GM12878 (cell line): ENCODE measurements around the gene KAT2B. TPM values are rescaled to one million over a fixed set of nuclear protein-coding genes. Genes with fewer than 3 reads are reported as not detected.

ENCODE experiments used
- ATAC-seq: fragments of 200-7000 bp; cut with Tn5 transposase; 3 replicates; pipeline ENCODE4 v1.9.1; 2020; ENCODE audit warnings: mild to moderate bottlenecking, moderate library complexity
- BruUV-seq: library from RNA; stranded (reverse); fragments of 400-500 nt; replicated peaks from 2 replicates; lab custom pipeline; 2021; lab: Mats Ljungman, UMichigan
- CTCF ChIA-PET: fragments of 300-600 bp; sonication (Branson Sonifier 250); formaldehyde crosslinking; extraction: SDS; loops from one replicate; lab custom pipeline; 2021; ENCODE audit warnings: inconsistent platforms; lab: Yijun Ruan, JAX
- POLR2A ChIA-PET: fragments of 350-600 bp; formaldehyde crosslinking; extraction: SDS; loops from one replicate; lab custom pipeline; 2021; ENCODE audit warnings: inconsistent platforms; lab: Charles Lee
- RAD21 ChIA-PET: fragments of 300-600 bp; sonication (Branson Sonifier 250); formaldehyde crosslinking; loops from one replicate; lab custom pipeline; 2023; ENCODE audit warnings: antibody characterized with exemption; ENCODE audit not compliant: unreplicated experiment; lab: Charles Lee
- SMC1A ChIA-PET: fragments of 300-600 bp; sonication (Branson Sonifier 250); formaldehyde crosslinking; loops from one replicate; lab custom pipeline; 2023; ENCODE audit not compliant: unreplicated experiment, uncharacterized antibody; lab: Charles Lee
- DNase-seq: peaks from one replicate; pipeline ENCODE4 v3.0.0-alpha.2; 2011; ENCODE audit warnings: low read depth, low spot score
- FAIRE-seq: peaks from 3 replicates; lab custom pipeline; 2011; peaks lifted over from hg19 to GRCh38; lab: Jason Lieb, UNC
- H2AFZ ChIP-seq: 2 replicates; pipeline ENCODE4 v1.6.0; 2011; ENCODE audit warnings: low read depth, low read length, control low read depth; ENCODE audit not compliant: control insufficient read depth
- H3K27ac ChIP-seq: 2 replicates; pipeline ENCODE4 v1.5.1; 2011; ENCODE audit warnings: control low read depth; ENCODE audit not compliant: control insufficient read depth, insufficient read depth
- H3K27me3 ChIP-seq, 2 experiments: replicated peaks in 1 of 2; 2 replicates each; pipeline versions ENCODE4 v1.6.0 to v1.6.1; 2011; ENCODE audit warnings: low read length in 1 of 2; ENCODE audit not compliant: control insufficient read depth in 2 of 2, insufficient read depth in 2 of 2
- H3K36me3 ChIP-seq, 2 experiments: 2 replicates each; pipeline ENCODE4 v1.5.1; 2011; ENCODE audit warnings: low read length in 1 of 2; ENCODE audit not compliant: control insufficient read depth in 2 of 2, insufficient read depth in 2 of 2
- H3K4me1 ChIP-seq: 2 replicates; pipeline ENCODE4 v1.6.1; 2011; ENCODE audit warnings: mild to moderate bottlenecking, low read length, moderate library complexity, mixed read lengths; ENCODE audit not compliant: control insufficient read depth, insufficient read depth
- H3K4me2 ChIP-seq: 2 replicates; pipeline ENCODE4 v1.6.0; 2011; ENCODE audit warnings: control low read depth; ENCODE audit not compliant: control insufficient read depth, insufficient read depth
- H3K4me3 ChIP-seq: fragments of 200-600 bp; sonication (generic); 2 replicates; pipeline ENCODE4 v1.5.1; 2016
- H3K79me2 ChIP-seq: 2 replicates; pipeline ENCODE4 v1.6.0; 2011; ENCODE audit warnings: low read length; ENCODE audit not compliant: control insufficient read depth, insufficient read depth
- H3K9ac ChIP-seq: 2 replicates; pipeline ENCODE4 v1.8.0; 2011; ENCODE audit warnings: low read length, control low read depth, mixed read lengths; ENCODE audit not compliant: control insufficient read depth, insufficient read depth
- H3K9me3 ChIP-seq: replicated peaks from 3 replicates; pipeline ENCODE4 v1.5.1; 2011; ENCODE audit warnings: mild to moderate bottlenecking, low read length; ENCODE audit not compliant: control insufficient read depth, insufficient read depth
- H4K20me1 ChIP-seq: 2 replicates; pipeline ENCODE4 v1.6.0; 2011; ENCODE audit not compliant: control insufficient read depth, insufficient read depth
- ATF7 ChIP-seq: fragments of 450-650 bp; IDR thresholded peaks from 2 replicates; pipeline ENCODE4 v1.6.1; 2016; ENCODE audit warnings: low read depth, mild to moderate bottlenecking
- BRCA1 ChIP-seq: IDR thresholded peaks from 2 replicates; pipeline ENCODE4 v1.6.1; 2011; ENCODE audit warnings: low read depth, low read length, improper control_type of control experiment
- E4F1 ChIP-seq: fragments of 450-650 bp; IDR thresholded peaks from 2 replicates; pipeline ENCODE4 v1.6.1; 2018; ENCODE audit warnings: borderline replicate concordance, mild to moderate bottlenecking; ENCODE audit not compliant: partially characterized antibody
- ELK1 ChIP-seq: IDR thresholded peaks from 2 replicates; pipeline ENCODE4 v1.6.1; 2012; ENCODE audit warnings: low read depth, low read length, improper control_type of control experiment
- FOXM1 ChIP-seq: IDR thresholded peaks from 2 replicates; pipeline ENCODE4 v1.6.1; 2012; ENCODE audit warnings: low read depth, mild to moderate bottlenecking, inconsistent platforms, low read length, moderate library complexity
- JUNB ChIP-seq: IDR thresholded peaks from 2 replicates; pipeline ENCODE4 v1.6.1; 2016; ENCODE audit warnings: antibody characterized with exemption, mild to moderate bottlenecking
- NFIC ChIP-seq: IDR thresholded peaks from 2 replicates; pipeline ENCODE4 v1.6.1; 2012; ENCODE audit warnings: low read depth, mild to moderate bottlenecking, inconsistent platforms, low read length, moderate library complexity
- NRF1 ChIP-seq: conservative IDR thresholded peaks from 2 replicates; pipeline ENCODE4 v1.6.1; 2011; ENCODE audit warnings: mild to moderate bottlenecking, low read depth, low read length, improper control_type of control experiment
- SREBF1 ChIP-seq: IDR thresholded peaks from 2 replicates; pipeline ENCODE4 v1.6.1; 2012; ENCODE audit warnings: mild to moderate bottlenecking, low read length
- SUZ12 ChIP-seq: fragments of 200-600 bp; sonication (generic); IDR thresholded peaks from one replicate; pipeline ENCODE4 v1.6.1; 2018; ENCODE audit warnings: antibody characterized with exemption, mild to moderate bottlenecking; ENCODE audit not compliant: unreplicated experiment
- TCF3 ChIP-seq: IDR thresholded peaks from 2 replicates; pipeline ENCODE4 v1.6.1; 2012; ENCODE audit warnings: low read depth, mild to moderate bottlenecking, low read length, borderline replicate concordance; ENCODE audit not compliant: insufficient read depth
- ZNF592 ChIP-seq: fragments of 450-650 bp; IDR thresholded peaks from 2 replicates; pipeline ENCODE4 v1.6.1; 2017; ENCODE audit warnings: mild to moderate bottlenecking, moderate library complexity
- WGBS: methylation state at CpG from one replicate; pipeline ENCODE4 v1.1.6; 2016; ENCODE audit warnings: low lambda C conversion rate; ENCODE audit not compliant: insufficient replicate concordance, insufficient coverage; ENCODE audit errors: missing lambda C conversion rate; 5-methylcytosine and 5-hydroxymethylcytosine counted together
- in situ Hi-C: fragments of 300-500 bp; cut with MboI; formaldehyde crosslinking; loops from 9 replicates; pipeline ENCODE4 v1.14.3; 2018; ENCODE audit warnings: mixed read lengths
- intact Hi-C: fragments of 100-400 bp; cut with micrococcal nuclease; formaldehyde crosslinking; loops from one replicate; pipeline ENCODE4 v1.14.2; 2022; ENCODE audit not compliant: unreplicated experiment
- polyA plus RNA-seq, 11 experiments: library from polyadenylated mRNA; depleted of rRNA in 4 of 11; unstranded in 6 of 11; stranded (reverse) in 5 of 11; fragments of >200 nt; fragmentation: Nextera tagmentation in 4 of 11; fragmentation: Illumina TruSeq in 1 of 11; extraction: Ambion mirVana in 4 of 11; extraction: Trizol in 1 of 11; gene quantifications; 1 replicate in 1 of 11; 2 replicates in 10 of 11; pipeline versions ENCODE4 v1.2.1 to v1.2.3, GENCODE V29; 2011 to 2016; ENCODE audit warnings: inconsistent platforms in 2 of 11, missing spikeins in 2 of 11, low read depth in 1 of 11
- total RNA-seq, 4 experiments: library from RNA; depleted of rRNA in 3 of 4; stranded (reverse); fragments of >200 nt in 3 of 4; fragmentation: Illumina TruSeq in 1 of 4; extraction: Trizol in 1 of 4; gene quantifications; 2 replicates each; pipeline versions ENCODE4 v1.2.1 to v1.2.3, GENCODE V29; 2013 to 2021

KAT2B gene
- total and polyA plus RNA-seq, 10 of the 15 experiments (the other 5 are each of a cell fraction or from before 2014, with no cell fraction given): 2.9 to 15.2 (median 10.2) TPM

GRCh38 chr3:20074226-20075063, 34.2 kb downstream of the KAT2B start (continued):
- TF ChIP-seq ZNF592 (no peak), BRCA1 (no peak)

GRCh38 chr3:20075197-20075596, 35.0 kb downstream of the KAT2B start:
- WGBS: 68% methylated on average over 5 of the region's 5 CpGs
- no TSS peak for BruUV-seq
- intact Hi-C loops (no loop called here), in situ Hi-C loops (no loop called here)
- H3K27me3 ChIP-seq: no peaks in the 10 kb centered on the region
- H3K27ac ChIP-seq: no peak overlapping the region
- no peak for FAIRE-seq
- no peak for ATAC-seq
- no peak overlapping the region for H2AFZ ChIP-seq
- ChIA-PET POLR2A (interaction anchor here (0.5 kb wide), 1 partner anchor 32 kb away, joined by 4 read pairs; no protein-coding TSS in a partner anchor), SMC1A (interaction anchor here (1.2 to 1.7 kb wide), 3 partner anchors 9 to 15 kb away, joined by 3 to 6 read pairs (median 3); no protein-coding TSS in a partner anchor), CTCF (no interaction called here), RAD21 (no interaction called here)
- H4K20me1 ChIP-seq: no peaks in the 10 kb centered on the region
- H3K9ac ChIP-seq: no peak overlapping the region
- H3K9me3 ChIP-seq: no peaks in the 10 kb centered on the region
- H3K4me3 ChIP-seq: no peak overlapping the region
- no peak for DNase-seq
- H3K4me2 ChIP-seq: no peak overlapping the region
- H3K79me2 ChIP-seq: no peaks in the 10 kb centered on the region
- H3K36me3 ChIP-seq: peaks cover 1 to 3% of the 10 kb centered on the region in 2 experiments; a peak in 3 of 4 replicates
- no peaks in the 10 kb centered on the region; the same call in 1 of the 2 replicates for H3K4me1 ChIP-seq
- TF ChIP-seq E4F1: no peak
- no peak for TF ChIP-seq JUNB
- TF ChIP-seq ATF7: no peak
- no peak for TF ChIP-seq NFIC
- TF ChIP-seq ELK1: no peak
- no peak for TF ChIP-seq SREBF1
- no peak for TF ChIP-seq SUZ12
- TF ChIP-seq NRF1: no peak
- no peak for TF ChIP-seq FOXM1
- no peak for TF ChIP-seq TCF3
